ENCODE data around the gene CMPK1.

DNA sequence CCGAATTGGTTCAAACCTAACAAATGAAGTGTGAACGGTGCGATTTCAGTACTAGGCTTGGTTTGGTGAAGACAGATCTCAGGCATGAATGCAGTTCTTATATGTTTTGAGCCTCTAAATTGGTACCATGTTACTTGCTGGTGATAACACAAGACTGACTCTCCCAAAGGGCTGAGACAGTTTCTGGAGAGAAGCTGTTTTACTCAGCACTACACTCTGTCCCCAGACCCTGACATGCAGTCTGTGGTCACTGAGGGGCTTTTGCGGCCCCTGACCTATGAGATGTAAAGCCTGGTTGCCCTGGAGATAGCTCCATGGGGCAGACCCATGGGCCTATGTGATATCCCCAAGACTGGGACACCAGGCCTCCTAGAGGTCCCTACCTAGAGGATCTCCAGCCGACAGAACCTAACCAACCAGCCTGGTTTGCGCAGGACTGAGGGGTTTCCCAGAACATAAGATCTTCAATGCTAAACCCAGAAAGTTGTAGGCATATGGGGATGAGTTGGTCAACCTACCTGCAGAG, 63.1 kb downstream of the CMPK1 start:
- TF ChIP-seq, protein P1, sequence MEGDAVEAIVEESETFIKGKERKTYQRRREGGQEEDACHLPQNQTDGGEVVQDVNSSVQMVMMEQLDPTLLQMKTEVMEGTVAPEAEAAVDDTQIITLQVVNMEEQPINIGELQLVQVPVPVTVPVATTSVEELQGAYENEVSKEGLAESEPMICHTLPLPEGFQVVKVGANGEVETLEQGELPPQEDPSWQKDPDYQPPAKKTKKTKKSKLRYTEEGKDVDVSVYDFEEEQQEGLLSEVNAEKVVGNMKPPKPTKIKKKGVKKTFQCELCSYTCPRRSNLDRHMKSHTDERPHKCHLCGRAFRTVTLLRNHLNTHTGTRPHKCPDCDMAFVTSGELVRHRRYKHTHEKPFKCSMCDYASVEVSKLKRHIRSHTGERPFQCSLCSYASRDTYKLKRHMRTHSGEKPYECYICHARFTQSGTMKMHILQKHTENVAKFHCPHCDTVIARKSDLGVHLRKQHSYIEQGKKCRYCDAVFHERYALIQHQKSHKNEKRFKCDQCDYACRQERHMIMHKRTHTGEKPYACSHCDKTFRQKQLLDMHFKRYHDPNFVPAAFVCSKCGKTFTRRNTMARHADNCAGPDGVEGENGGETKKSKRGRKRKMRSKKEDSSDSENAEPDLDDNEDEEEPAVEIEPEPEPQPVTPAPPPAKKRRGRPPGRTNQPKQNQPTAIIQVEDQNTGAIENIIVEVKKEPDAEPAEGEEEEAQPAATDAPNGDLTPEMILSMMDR (IDR thresholded peaks at IDR 0.05; ENCODE audit: low read depth, low read length, poor library complexity, severe bottlenecking) = no peak
- no peak for TF ChIP-seq EZH2phosphoT487 (IDR thresholded peaks at IDR 0.05; ENCODE audit: borderline replicate concordance, low read length)

Measured in DOHH2 (cell line).